Left ventricle myocardium superior (tissue), 1 donor: ENCODE results near the gene AMBRA1. TPM values are rescaled to one million over a fixed set of nuclear protein-coding genes. Genes with fewer than 3 reads are reported as not detected.

Experiments
- ATAC-seq: fragments of 200-7000 bp; cut with Tn5 transposase; one replicate; pipeline ENCODE4 v1.9.1; 2020; ENCODE audit warnings: mild to moderate bottlenecking, moderate library complexity
- DNase-seq: peaks from one replicate; pipeline ENCODE4 v3.0.0-alpha.2; 2020
- intact Hi-C: fragments of 100-400 bp; cut with micrococcal nuclease; formaldehyde crosslinking; loops from one replicate; pipeline ENCODE4 v1.11.0; 2022
- total RNA-seq: library from RNA; stranded (reverse); fragmentation: NEBNext Ultra II Directional; extraction: Animal tissue kit (Norgen Biotek cat#: 25700); gene quantifications from one replicate; pipeline ENCODE4 v1.2.1, GENCODE V29; 2021
- donor health status: DM: no; HTN: yes; CAD: no; lungs with severe emphysema.

The AMBRA1 gene
- total RNA-seq, 1 donor from 2014 or later = 14.7 TPM

- DNase-seq = no peak
- intact Hi-C loops = no loop called here
- peak; percentile 50 for ATAC-seq
Measured at GRCh38 chr11:46435679-46436078, 158.1 kb downstream of the AMBRA1 start.

GRCh38 chr11:46431211-46431610 lies 162.6 kb downstream of the AMBRA1 start:
- intact Hi-C loops = no loop called here
- DNase-seq = no peak

GRCh38 chr11:46429717-46430116 lies 164.1 kb downstream of the AMBRA1 start:
- ATAC-seq (no peak), DNase-seq (no peak)
- intact Hi-C loops = no loop called here

More at GRCh38 chr11:46431211-46431610, 162.6 kb downstream of the AMBRA1 start:
- peak; percentile 41 for ATAC-seq

- ATAC-seq (no peak), DNase-seq (no peak)
- intact Hi-C loops = no loop called here
Measured at GRCh38 chr11:46427364-46427763, 166.5 kb downstream of the AMBRA1 start.

GRCh38 chr11:46426233-46426991 lies 167.4 kb downstream of the AMBRA1 start:
- ATAC-seq = no peak
- intact Hi-C loops = no loop called here

GRCh38 chr11:46422588-46422987 lies 171.2 kb downstream of the AMBRA1 start:
- no peak for DNase-seq
- intact Hi-C loops = no loop called here
- ATAC-seq = no peak

More at GRCh38 chr11:46426233-46426991, 167.4 kb downstream of the AMBRA1 start:
- no peak for DNase-seq

GRCh38 chr11:46421257-46421880 lies 172.5 kb downstream of the AMBRA1 start:
- ATAC-seq (peak; percentile 63), DNase-seq (no peak)
- intact Hi-C loops = no loop called here

- ATAC-seq (no peak), DNase-seq (no peak)
- intact Hi-C loops = no loop called here
Measured at GRCh38 chr11:46420513-46420912, 173.3 kb downstream of the AMBRA1 start.

GRCh38 chr11:46418751-46419150 lies 175.1 kb downstream of the AMBRA1 start:
- no peak for ATAC-seq
- intact Hi-C loops = no loop called here

GRCh38 chr11:46417711-46418110 lies 176.1 kb downstream of the AMBRA1 start:
- ATAC-seq = no peak
- DNase-seq = no peak
- intact Hi-C loops = no loop called here

More at GRCh38 chr11:46418751-46419150, 175.1 kb downstream of the AMBRA1 start:
- no peak for DNase-seq

GRCh38 chr11:46414879-46415278 lies 178.9 kb downstream of the AMBRA1 start:
- intact Hi-C loops = no loop called here
- DNase-seq (no peak), ATAC-seq (no peak)

GRCh38 chr11:46414466-46414796 lies 179.4 kb downstream of the AMBRA1 start:
- intact Hi-C loops = no loop called here
- ATAC-seq = no peak
- no peak for DNase-seq

- intact Hi-C loops = no loop called here
- DNase-seq (no peak), ATAC-seq (no peak)
Measured at GRCh38 chr11:46413760-46414465, 179.9 kb downstream of the AMBRA1 start.

- intact Hi-C loops = no loop called here
- DNase-seq = no peak
- ATAC-seq = no peak
Measured at GRCh38 chr11:46410021-46410420, 183.8 kb downstream of the AMBRA1 start.

GRCh38 chr11:46408407-46408986 lies 185.3 kb downstream of the AMBRA1 start:
- DNase-seq (no peak), ATAC-seq (no peak)
- intact Hi-C loops = no loop called here

GRCh38 chr11:46407635-46408034 lies 186.2 kb downstream of the AMBRA1 start:
- ATAC-seq (no peak), DNase-seq (no peak)
- intact Hi-C loops = no loop called here

GRCh38 chr11:46404476-46405017 lies 189.3 kb downstream of the AMBRA1 start:
- ATAC-seq (no peak), DNase-seq (no peak)
- intact Hi-C loops = no loop called here

- no peak for DNase-seq
- peak; percentile 66 for ATAC-seq
- intact Hi-C loops = no loop called here
Measured at GRCh38 chr11:46402957-46403902, 190.6 kb downstream of the AMBRA1 start.

- ATAC-seq (no peak), DNase-seq (no peak)
- intact Hi-C loops = no loop called here
Measured at GRCh38 chr11:46397526-46397925, 196.3 kb downstream of the AMBRA1 start.
